GM19023 (cell line): Measurements from ENCODE around the gene KHDC4.

Experiments
- ATAC-seq: cut with Tn5 transposase; IDR thresholded peaks from one replicate; pipeline ENCODE4 v1.9.1; 2021; ENCODE audit warnings: mild to moderate bottlenecking, moderate library complexity; ENCODE audit not compliant: unreplicated experiment

KHDC4 gene

GRCh38 chr1:155970531-155971167 lies 36.4 kb upstream of the KHDC4 start:
- ATAC-seq, result no peak

GRCh38 chr1:155969377-155969791 lies 35.2 kb upstream of the KHDC4 start:
- ATAC-seq, result no peak

GRCh38 chr1:155968670-155969069 lies 34.5 kb upstream of the KHDC4 start:
- ATAC-seq, result no peak

GRCh38 chr1:155968051-155968400 lies 33.8 kb upstream of the KHDC4 start:
- ATAC-seq, result no peak

- no peak for ATAC-seq
Observed at GRCh38 chr1:155967341-155968050, 33.3 kb upstream of the KHDC4 start.

GRCh38 chr1:155966750-155967149 lies 32.5 kb upstream of the KHDC4 start:
- no peak for ATAC-seq

- ATAC-seq, result no peak
Observed at GRCh38 chr1:155966135-155966534, 31.9 kb upstream of the KHDC4 start.

- no peak for ATAC-seq
Observed at GRCh38 chr1:155964193-155964592, 30.0 kb upstream of the KHDC4 start.

- no peak for ATAC-seq
Observed at GRCh38 chr1:155962599-155963211, 28.5 kb upstream of the KHDC4 start.

- no peak for ATAC-seq
Observed at GRCh38 chr1:155961937-155962336, 27.7 kb upstream of the KHDC4 start.

- ATAC-seq, result no peak
Observed at GRCh38 chr1:155960081-155960745, 26.0 kb upstream of the KHDC4 start.

GRCh38 chr1:155957411-155957915 lies 23.2 kb upstream of the KHDC4 start:
- ATAC-seq, result no peak

- ATAC-seq, result no peak
Observed at GRCh38 chr1:155954645-155955044, 20.4 kb upstream of the KHDC4 start.

GRCh38 chr1:155952505-155952890 lies 18.3 kb upstream of the KHDC4 start:
- ATAC-seq, result no peak

GRCh38 chr1:155951753-155952504 lies 17.7 kb upstream of the KHDC4 start:
- ATAC-seq, result no peak

- ATAC-seq, result no peak
Observed at GRCh38 chr1:155950829-155951228, 16.6 kb upstream of the KHDC4 start.

- no peak for ATAC-seq
Observed at GRCh38 chr1:155947741-155948140, 13.5 kb upstream of the KHDC4 start.

GRCh38 chr1:155947292-155947691 lies 13.1 kb upstream of the KHDC4 start:
- ATAC-seq, result no peak

GRCh38 chr1:155946633-155947219 lies 12.5 kb upstream of the KHDC4 start:
- ATAC-seq, result peak; percentile 16

GRCh38 chr1:155944444-155944799 lies 10.2 kb upstream of the KHDC4 start:
- ATAC-seq, result no peak
